Left ventricle myocardium inferior (tissue), 1 donor: ENCODE measurements around the gene TSC22D3. TPM values are rescaled to one million over a fixed set of nuclear protein-coding genes. Genes with fewer than 3 reads are reported as not detected.

Source experiments
- DNase-seq: peaks from one replicate; pipeline ENCODE4 v3.0.0-alpha.2; 2020
- H3K27ac ChIP-seq: fragments of 200-600 bp; replicated peaks from 2 replicates; pipeline ENCODE4 v1.8.0; 2021
- H3K27me3 ChIP-seq: fragments of 200-600 bp; 2 replicates; pipeline ENCODE4 v1.8.0; 2021; ENCODE audit warnings: low read depth
- H3K36me3 ChIP-seq: fragments of 200-600 bp; 2 replicates; pipeline ENCODE4 v1.8.0; 2021
- H3K4me1 ChIP-seq: fragments of 200-600 bp; 2 replicates; pipeline ENCODE4 v1.8.0; 2021
- H3K4me3 ChIP-seq: fragments of 200-600 bp; 2 replicates; pipeline ENCODE4 v1.8.0; 2021; ENCODE audit warnings: mild to moderate bottlenecking, moderate library complexity
- H3K9me3 ChIP-seq: fragments of 200-600 bp; replicated peaks from 2 replicates; pipeline ENCODE4 v1.8.0; 2021
- CTCF ChIP-seq: fragments of 200-600 bp; IDR thresholded peaks from 2 replicates; pipeline ENCODE4 v1.8.0; 2021; ENCODE audit warnings: antibody characterized with exemption, mild to moderate bottlenecking, borderline replicate concordance
- intact Hi-C: fragments of 100-400 bp; cut with micrococcal nuclease; formaldehyde crosslinking; loops from one replicate; pipeline ENCODE4 v1.11.0; 2022
- total RNA-seq: library from RNA; stranded (reverse); fragmentation: NEBNext Ultra II Directional; extraction: Animal tissue kit (Norgen Biotek cat#: 25700); gene quantifications from one replicate; pipeline ENCODE4 v1.2.1, GENCODE V29; 2021
- donor health status: DM: no; HTN: yes; CAD: no; lungs with severe emphysema.

TSC22D3 gene
- total RNA-seq, 1 donor from 2014 or later, result 58.9 TPM

DNA sequence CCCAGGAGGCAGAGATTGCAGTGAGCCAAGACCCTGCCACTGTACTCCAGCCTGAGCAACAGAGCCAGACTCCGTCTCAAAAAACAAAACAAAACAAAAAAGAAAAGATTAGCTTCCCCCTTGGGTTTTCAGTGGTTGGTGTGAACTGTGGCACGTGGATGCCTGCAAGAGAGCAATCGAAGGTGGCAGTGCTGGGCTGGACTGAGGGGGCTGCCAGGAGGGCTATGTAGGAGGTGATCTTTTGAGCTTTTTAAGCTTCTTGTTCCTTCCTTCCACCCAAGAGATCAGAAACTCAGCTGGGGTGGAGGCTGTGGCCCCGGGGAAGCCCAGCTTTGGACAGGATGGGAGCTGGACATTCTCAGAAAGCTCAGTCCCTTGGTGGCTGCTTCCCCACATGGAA lies 97.7 kb downstream of the TSC22D3 start:
- Histone ChIP-seq H3K36me3 (no peaks in the 10 kb centered on the region), H3K27me3 (no peaks in the 10 kb centered on the region), H3K4me3 (peak overlapping the region; percentile 66), H3K4me1 (peaks cover 59% of the 10 kb centered on the region), H3K9me3 (no peaks in the 10 kb centered on the region), H3K27ac (peak overlapping the region; percentile 94)
- intact Hi-C loops, result loop anchor here (5.0 kb wide), 1 partner anchor 34 kb away; no protein-coding TSS in a partner anchor
- no peak for TF ChIP-seq CTCF
- peak; percentile 18 for DNase-seq

- no peaks in the 10 kb centered on the region for H3K27me3 ChIP-seq
- DNase-seq, result no peak
- no peaks in the 10 kb centered on the region for H3K36me3 ChIP-seq
- H3K27ac ChIP-seq, result peak overlapping the region; percentile 94
- H3K4me3 ChIP-seq, result peak overlapping the region; percentile 66
- peaks cover 54% of the 10 kb centered on the region for H3K4me1 ChIP-seq
- no peak for TF ChIP-seq CTCF
- H3K9me3 ChIP-seq, result no peaks in the 10 kb centered on the region
- intact Hi-C loops, result loop anchor here (5.0 kb wide), 1 partner anchor 35 kb away; no protein-coding TSS in a partner anchor
These were observed 98.1 kb downstream of the TSC22D3 start for GRCh38 chrX:107677501-107677901.

GRCh38 chrX:107676559-107677378 lies 98.8 kb downstream of the TSC22D3 start:
- intact Hi-C loops, result loop anchor here (5.0 kb wide), 1 partner anchor 36 kb away; no protein-coding TSS in a partner anchor
- peak overlapping the region; percentile 66 for H3K4me3 ChIP-seq
- H3K27ac ChIP-seq, result peak overlapping the region; percentile 94
- H3K27me3 ChIP-seq, result no peaks in the 10 kb centered on the region
- TF ChIP-seq CTCF, result no peak
- no peaks in the 10 kb centered on the region for H3K9me3 ChIP-seq
- H3K4me1 ChIP-seq, result peaks cover 54% of the 10 kb centered on the region
- no peaks in the 10 kb centered on the region for H3K36me3 ChIP-seq
- DNase-seq, result peak; percentile 84

DNA sequence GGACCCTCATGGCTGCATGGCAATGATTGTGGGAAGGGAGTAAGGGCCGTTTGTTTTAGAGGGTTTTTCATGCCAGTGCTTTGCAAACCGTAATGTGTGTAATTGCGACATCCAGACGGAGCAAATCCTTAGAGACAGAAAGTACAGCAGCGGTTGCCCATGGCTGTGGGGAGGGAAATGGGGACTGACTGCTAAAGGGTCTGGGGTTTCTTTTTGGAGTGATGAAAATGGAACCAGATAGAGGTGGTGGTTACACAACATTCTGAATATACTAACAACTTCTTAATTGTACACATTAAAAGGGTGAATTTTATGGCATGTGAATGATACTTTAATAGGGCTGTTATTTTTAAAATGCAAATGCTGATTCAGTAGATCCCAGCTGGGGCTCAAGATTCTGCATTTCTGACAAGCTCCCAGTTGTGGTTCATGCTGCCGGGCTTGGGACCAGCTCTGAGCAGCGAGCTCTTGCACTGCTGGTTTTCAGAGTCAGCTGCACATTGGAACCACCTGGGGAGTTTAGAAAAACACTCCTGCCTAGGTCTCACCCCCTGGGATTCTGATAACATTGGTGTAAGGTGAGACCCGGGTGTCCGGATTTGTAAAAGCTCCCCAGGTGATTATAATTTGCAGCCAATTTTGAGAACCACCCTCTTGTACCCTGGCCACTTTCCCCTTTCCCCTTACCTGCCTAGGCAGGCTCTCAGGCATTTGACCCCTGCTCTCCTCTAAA lies 99.6 kb downstream of the TSC22D3 start:
- H3K4me1 ChIP-seq, result peaks cover 54% of the 10 kb centered on the region
- H3K9me3 ChIP-seq, result no peaks in the 10 kb centered on the region
- no peaks in the 10 kb centered on the region for H3K36me3 ChIP-seq
- peak overlapping the region; percentile 66 for H3K4me3 ChIP-seq
- peak overlapping the region; percentile 94 for H3K27ac ChIP-seq
- TF ChIP-seq CTCF, result no peak
- intact Hi-C loops, result loop anchor here (5.0 kb wide), 1 partner anchor 36 kb away; no protein-coding TSS in a partner anchor
- DNase-seq, result no peak
- H3K27me3 ChIP-seq, result no peaks in the 10 kb centered on the region

DNA sequence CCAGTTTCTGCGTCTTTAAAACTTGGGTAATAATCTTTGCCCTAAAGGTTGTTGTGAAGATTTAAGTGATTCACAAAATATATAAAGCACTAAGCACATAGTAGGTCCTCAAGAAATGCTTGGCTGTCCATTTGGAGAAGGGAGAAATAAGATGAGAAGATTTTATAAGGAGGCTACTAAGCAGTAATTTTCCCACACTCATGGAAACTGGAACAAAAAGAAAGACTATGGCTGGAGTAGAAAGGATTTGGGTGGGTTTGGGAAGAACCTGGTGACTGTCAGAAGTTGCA lies 100.3 kb downstream of the TSC22D3 start:
- no peak for TF ChIP-seq CTCF
- peaks cover 54% of the 10 kb centered on the region for H3K4me1 ChIP-seq

More for the DNA sequence above, 100.3 kb downstream of the TSC22D3 start:
- Histone ChIP-seq H3K27me3 (no peaks in the 10 kb centered on the region), H3K27ac (peak overlapping the region; percentile 94), H3K9me3 (no peaks in the 10 kb centered on the region), H3K36me3 (no peaks in the 10 kb centered on the region), H3K4me3 (peak overlapping the region; percentile 66)
- no peak for DNase-seq
- intact Hi-C loops, result loop anchor here (5.0 kb wide), 1 partner anchor 37 kb away; no protein-coding TSS in a partner anchor
